Stimulated activated CD4-positive, alpha-beta T cell treated with anti-CD3 and anti-CD28 coated beads, Interleukin-2, amount 100 ng/mL, for 48 hours (primary cell): ENCODE data around the gene HADHA.
"Not testable (repeated sequence)": the region's sequence is repeated elsewhere in the genome, so short reads cannot be mapped to it uniquely, and the experiment has no call there.

Experiments used
- DNase-seq, 2 donors: peaks; one replicate each; pipeline ENCODE4 v3.0.0-alpha.2; 2020

The HADHA gene

DNA sequence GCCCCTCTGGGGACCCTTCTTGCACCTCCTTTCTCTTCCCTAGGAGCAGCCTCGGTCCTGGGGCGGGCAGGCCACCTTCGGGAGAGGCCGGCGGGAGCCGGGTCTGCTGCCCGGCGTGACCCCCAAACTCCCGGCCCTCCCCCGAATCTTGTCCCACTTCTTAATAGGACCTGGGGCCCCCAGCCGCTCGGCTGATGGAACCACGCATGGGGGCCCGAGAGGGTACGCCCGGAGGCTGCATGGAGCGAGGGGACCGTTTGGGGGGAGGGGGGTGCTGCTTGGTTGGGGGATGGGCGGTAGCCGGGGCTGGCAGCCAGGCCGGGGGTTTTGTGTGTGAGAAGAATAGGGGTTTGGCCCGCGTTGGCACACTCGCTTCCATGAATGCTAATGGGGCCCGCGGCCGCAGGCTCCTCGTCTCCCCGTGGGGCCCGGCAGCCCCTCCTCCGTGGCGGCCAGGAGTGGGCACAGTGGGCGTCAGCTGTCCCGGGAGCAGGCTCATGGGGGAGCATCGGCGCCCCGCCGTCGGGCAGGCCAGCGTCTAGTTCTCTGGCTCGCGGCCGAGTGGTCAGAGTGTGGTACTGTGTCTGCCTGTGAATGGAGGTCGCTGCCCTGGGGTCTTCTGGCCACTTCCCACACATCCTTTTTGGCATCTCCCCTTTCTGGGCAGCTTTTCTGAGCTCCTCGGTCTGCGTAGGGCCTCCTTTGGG lies 70.5 kb downstream of the HADHA start:
- DNase-seq, result no peak

DNA sequence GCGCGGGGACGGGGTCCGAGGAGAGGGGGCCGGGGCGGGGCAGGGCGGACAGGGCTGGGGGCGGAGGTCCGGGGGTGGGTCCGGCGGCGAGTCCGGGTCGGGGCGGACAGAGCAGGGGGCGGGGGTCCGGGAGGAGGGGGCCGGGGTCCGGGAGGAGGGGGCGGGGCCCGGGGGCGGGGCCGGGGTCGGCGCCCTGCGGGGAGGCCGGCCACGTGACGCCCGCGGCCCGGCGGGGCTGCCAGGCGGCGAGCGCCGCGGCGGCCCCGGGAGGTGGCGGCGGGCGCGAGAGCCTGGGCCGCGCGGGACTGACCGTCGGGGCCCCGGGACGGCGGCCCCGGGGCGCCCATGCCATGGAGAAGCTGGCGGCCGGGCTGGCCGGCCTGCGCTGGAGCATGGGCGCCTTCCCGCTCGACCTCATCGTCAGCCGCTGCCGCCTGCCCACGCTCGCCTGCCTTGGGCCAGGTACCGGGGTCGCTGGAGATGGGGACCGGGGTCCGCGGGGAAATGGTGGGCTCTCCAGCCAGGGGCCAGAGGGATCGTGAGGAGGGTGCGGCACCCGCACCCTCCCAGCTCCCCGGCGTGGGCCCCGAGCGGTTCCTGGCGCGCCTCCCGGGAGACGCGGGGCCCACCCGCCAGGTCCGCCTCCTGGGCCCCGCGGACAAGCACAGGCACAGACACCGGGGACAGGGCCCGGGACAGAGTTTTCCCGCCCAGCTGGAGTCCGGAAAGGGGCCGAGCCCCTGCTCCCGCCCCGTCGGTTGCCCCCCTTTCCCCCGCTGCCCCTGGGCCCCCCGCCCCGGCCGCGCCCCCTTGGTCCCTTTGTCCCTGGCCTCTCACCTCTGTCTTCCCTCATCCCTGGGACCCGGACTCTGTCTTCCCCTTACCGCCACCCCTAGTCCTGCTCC lies 71.3 kb downstream of the HADHA start, which contains the start of gene GAREM2:
Gene GAREM2 (plus strand): TSS at position 218 of the 905 bp plus-strand sequence. CDS start 133 bp downstream, at position 351.
- no peak for DNase-seq

- DNase-seq, result no peak
These were observed 72.1 kb downstream of the HADHA start for GRCh38 chr2:26172189-26172870.

DNA sequence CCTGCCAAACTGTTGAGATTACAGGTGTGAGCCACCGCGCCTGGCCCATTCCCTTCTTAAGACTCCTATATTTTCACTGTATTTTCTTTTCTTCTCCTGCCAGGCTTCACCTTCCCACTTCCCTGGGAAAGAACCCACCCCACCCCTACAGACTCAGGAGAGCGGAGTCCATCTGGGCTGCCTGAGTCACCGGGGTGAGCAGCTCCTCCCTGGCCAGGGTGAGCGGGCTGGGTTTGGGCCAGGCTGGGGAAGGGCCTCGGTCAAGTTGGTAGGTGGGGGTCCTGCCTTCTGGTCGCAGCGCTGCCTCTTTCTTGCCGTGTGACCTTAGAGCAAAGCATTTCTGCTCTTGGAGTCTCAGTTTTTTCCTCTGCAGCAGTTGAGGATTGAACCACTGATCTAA lies 73.6 kb downstream of the HADHA start:
- no peak for DNase-seq

DNA sequence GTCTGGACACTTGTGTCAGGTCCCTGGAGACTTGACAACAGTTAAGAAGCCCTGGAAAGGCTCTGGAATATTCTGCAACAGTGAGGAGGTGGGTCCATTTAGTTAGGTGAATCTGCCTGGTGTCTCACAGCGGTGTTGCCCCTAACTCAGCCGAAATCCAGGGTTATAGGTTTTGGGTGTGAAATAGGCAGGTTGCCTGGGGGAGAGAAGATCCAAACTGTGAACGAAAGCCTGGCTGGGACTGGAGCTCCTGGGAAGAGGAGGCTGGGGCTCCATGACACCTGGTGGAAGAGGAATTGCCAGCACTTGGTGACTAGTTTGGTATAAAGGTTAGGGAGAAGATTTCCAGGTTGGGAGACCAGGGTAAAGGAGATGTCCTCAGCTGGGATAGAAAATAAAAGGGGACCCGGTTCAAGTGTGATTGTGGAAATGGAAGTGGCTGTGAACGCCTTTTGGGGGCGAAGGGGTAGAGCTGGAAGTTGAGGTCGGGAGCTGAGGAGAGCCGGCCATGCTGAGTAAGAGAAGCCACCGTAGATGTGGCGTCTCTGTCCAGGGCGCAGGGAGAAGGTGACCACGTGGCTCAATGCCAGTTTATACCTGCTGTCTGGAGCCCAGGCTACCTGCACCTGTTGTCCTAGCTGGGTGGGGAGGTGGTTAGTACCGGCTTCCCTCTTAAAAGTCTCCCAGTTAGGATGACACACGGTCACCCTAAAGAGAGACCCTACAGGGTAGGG lies 74.6 kb downstream of the HADHA start:
- no peak for DNase-seq

DNA sequence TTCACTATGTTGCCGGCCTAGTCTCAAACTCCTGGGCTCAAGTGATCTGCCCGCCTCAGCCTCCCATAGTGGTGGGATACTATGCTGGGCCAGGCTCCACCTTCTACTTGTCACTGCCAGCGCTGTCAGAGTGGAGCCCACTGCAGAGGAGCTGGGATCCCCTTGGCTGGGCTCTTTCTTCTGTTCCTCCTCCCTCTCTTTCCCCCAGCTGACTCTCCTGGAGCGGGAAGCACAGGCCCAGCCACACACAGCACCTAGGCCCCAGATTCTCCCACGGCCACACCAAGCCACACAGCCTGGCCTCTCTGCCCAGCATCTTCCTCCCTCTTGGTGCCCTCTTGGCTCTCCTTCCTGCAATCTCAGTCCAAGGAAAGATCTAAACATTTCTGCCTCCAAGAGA lies 75.2 kb downstream of the HADHA start:
- DNase-seq, result no peak

DNA sequence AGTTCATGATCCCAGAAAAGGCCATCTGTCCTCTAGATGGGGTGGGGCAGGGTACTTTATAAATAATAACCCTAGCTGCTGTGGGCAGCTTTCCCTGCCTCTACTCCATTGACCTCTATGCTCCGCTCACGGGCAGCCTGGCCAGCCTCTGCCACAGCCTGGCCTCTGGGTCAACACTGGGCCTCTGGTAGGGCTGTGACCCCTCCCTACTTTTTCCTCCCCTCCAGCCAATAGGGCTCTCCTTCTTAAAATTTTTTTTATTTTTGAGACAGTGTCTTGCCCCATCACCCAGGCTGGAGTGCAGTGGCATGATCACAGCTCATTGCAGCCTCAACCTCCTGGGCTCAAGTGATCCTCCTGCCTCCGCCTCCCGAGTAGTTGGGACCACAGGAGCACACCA lies 75.6 kb downstream of the HADHA start:
- no peak for DNase-seq

- not testable (repeated sequence) for DNase-seq
These were observed 77.9 kb downstream of the HADHA start for GRCh38 chr2:26166541-26166940.

DNA sequence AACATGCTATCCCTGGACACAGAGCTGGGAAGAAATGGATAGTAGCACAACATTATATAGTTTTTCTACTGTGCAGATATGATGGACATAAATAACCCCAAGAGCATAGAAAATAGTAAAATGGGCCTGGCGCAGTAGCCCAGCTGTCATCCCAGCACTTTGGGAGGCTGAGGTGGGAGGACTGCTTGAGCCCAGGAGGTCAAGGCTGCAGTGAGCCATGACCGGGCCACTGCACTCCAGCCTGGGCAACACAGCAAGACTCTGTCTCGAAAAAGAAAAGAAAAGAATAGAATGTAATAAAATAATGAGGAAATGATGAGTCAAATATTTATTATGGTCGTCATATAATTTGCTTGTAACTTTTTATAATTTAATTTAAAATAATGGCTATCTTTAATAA lies 79.0 kb downstream of the HADHA start:
- no peak for DNase-seq

- DNase-seq, result no peak
These were observed 79.7 kb downstream of the HADHA start for GRCh38 chr2:26164641-26165211.

DNA sequence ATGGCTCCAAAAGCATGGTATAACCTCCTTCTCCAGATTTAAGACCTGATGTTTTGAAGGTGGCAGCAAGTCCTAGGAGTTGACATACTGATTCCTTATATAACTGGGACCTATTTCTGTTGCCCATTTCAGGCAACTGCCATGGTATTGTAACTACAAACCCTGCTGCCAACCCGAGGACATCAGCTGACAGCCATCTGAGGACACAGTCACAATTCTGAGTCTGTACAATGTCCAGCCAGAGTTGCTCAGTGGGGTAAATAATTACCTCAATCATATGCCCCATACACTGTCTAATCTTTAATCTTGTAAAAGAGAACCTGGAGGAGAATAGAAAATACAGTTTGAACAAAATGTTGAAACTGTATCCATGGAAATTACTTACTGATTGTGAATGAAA lies 80.2 kb downstream of the HADHA start:
- DNase-seq, result no peak

GRCh38 chr2:26162963-26163362 lies 81.5 kb downstream of the HADHA start:
- DNase-seq, result no peak

DNA sequence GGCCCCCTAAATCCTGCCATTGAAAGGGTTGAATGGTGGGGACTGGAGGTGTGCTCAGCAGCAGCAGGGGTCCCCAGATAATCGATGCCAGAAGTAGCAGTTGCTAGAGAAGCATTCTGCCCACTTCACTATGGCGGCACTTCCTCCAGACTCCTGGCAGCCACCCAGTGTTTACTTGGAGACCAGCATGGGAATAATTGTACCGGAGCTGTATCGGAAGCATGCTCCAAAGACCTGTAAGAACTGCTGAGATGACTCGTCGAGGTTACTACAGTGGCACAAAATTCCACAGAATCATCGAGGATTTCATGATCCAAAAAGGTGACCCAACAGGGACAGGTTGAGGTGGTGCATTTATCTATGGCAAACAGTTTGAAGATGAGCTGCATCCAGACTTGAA lies 82.5 kb downstream of the HADHA start:
- no peak for DNase-seq

- DNase-seq, result no peak
These were observed 86.9 kb downstream of the HADHA start for GRCh38 chr2:26157580-26157979.

- no peak for DNase-seq
These were observed 94.2 kb downstream of the HADHA start for GRCh38 chr2:26150243-26150642.

- no peak for DNase-seq
These were observed 95.9 kb downstream of the HADHA start for GRCh38 chr2:26148501-26148900.

- DNase-seq, result peak; percentile 51 to 56
These were observed 99.3 kb downstream of the HADHA start for GRCh38 chr2:26144953-26145680.

- DNase-seq, result no peak
These were observed 100.4 kb downstream of the HADHA start for GRCh38 chr2:26144031-26144430.

- DNase-seq, result no peak
These were observed 103.2 kb downstream of the HADHA start for GRCh38 chr2:26141145-26141769.
